LHCN-M2 (cell line): ENCODE data around the gene LAMC2. TPM values are rescaled to one million over a fixed set of nuclear protein-coding genes. Genes with fewer than 3 reads are reported as not detected.

Source experiments
- DNase-seq: peaks from one replicate; pipeline ENCODE4 v3.0.0-alpha.2; 2012; ENCODE audit warnings: low read depth
- total RNA-seq: library from RNA; depleted of rRNA; stranded (reverse); fragments of >200 nt; gene quantifications from 2 replicates; pipeline ENCODE4 v1.2.3, GENCODE V29; 2014

LAMC2 gene
- total RNA-seq, 1 experiment from 2014 or later, result 2.0 TPM

GRCh38 chr1:183214021-183214970 is 28.2 kb downstream of the LAMC2 start:
- no peak for DNase-seq

GRCh38 chr1:183215076-183215720 is 29.1 kb downstream of the LAMC2 start:
- no peak for DNase-seq

GRCh38 chr1:183215936-183216335 is 29.9 kb downstream of the LAMC2 start:
- no peak for DNase-seq

GRCh38 chr1:183218027-183218618 is 32.1 kb downstream of the LAMC2 start:
- DNase-seq, result no peak

- no peak for DNase-seq
Measured at GRCh38 chr1:183218971-183219615, 33.0 kb downstream of the LAMC2 start.

- DNase-seq, result no peak
Measured at GRCh38 chr1:183219616-183220009, 33.5 kb downstream of the LAMC2 start.

GRCh38 chr1:183222909-183223308 is 36.8 kb downstream of the LAMC2 start:
- no peak for DNase-seq

GRCh38 chr1:183223467-183223866 is 37.4 kb downstream of the LAMC2 start:
- no peak for DNase-seq

- DNase-seq, result no peak
Measured at GRCh38 chr1:183226361-183226760, 40.3 kb downstream of the LAMC2 start.

- no peak for DNase-seq
Measured at GRCh38 chr1:183226963-183227362, 40.9 kb downstream of the LAMC2 start.

- peak; percentile 63 for DNase-seq
Measured at GRCh38 chr1:183227422-183228346, 41.6 kb downstream of the LAMC2 start.

GRCh38 chr1:183228347-183229220 is 42.5 kb downstream of the LAMC2 start:
- no peak for DNase-seq

GRCh38 chr1:183230413-183230812 is 44.3 kb downstream of the LAMC2 start:
- DNase-seq, result no peak

- DNase-seq, result no peak
Measured at GRCh38 chr1:183231545-183231944, 45.5 kb downstream of the LAMC2 start.

- no peak for DNase-seq
Measured at GRCh38 chr1:183233113-183233512, 47.0 kb downstream of the LAMC2 start.

GRCh38 chr1:183234660-183235476 is 48.8 kb downstream of the LAMC2 start:
- DNase-seq, result peak; percentile 98

GRCh38 chr1:183235503-183235902 is 49.4 kb downstream of the LAMC2 start:
- no peak for DNase-seq

GRCh38 chr1:183236158-183236725 is 50.2 kb downstream of the LAMC2 start:
- no peak for DNase-seq

GRCh38 chr1:183237046-183237445 is 51.0 kb downstream of the LAMC2 start:
- no peak for DNase-seq
